ENCODE results near the gene HIPK2. TPM values are rescaled to one million over a fixed set of nuclear protein-coding genes. Genes with fewer than 3 reads are reported as not detected.

Gene HIPK2
- total and polyA plus RNA-seq, 10 of the 15 experiments (the other 5 are each of a cell fraction or from before 2014, with no cell fraction given): 1.7 to 39.0 (median 9.4) TPM

GRCh38 chr7:139821349-139822105, 43.7 kb upstream of the HIPK2 start:
- ChIA-PET RAD21 (ENCODE audit: unreplicated experiment) (no interaction called here), SMC1A (ENCODE audit: uncharacterized antibody, unreplicated experiment) (interaction anchor here (1.1 to 2.0 kb wide), 2 partner anchors 10 to 43 kb away, joined by 3 to 10 read pairs; no protein-coding TSS in a partner anchor), POLR2A (no interaction called here), CTCF (interaction anchor here (3.7 kb wide), 1 partner anchor 176 kb away, joined by 22 read pairs; no protein-coding TSS in a partner anchor)
- Histone ChIP-seq H4K20me1 (ENCODE audit: control insufficient read depth, insufficient read depth) (no peaks in the 10 kb centered on the region), H3K9me3 (replicated peaks; ENCODE audit: control insufficient read depth, insufficient read depth, low read length) (no peaks in the 10 kb centered on the region; the same call in 2 of the 3 replicates), H3K79me2 (ENCODE audit: control insufficient read depth, insufficient read depth, low read length) (no peaks in the 10 kb centered on the region), H3K4me2 (ENCODE audit: control insufficient read depth, insufficient read depth) (no peak overlapping the region), H3K27ac (ENCODE audit: control insufficient read depth, insufficient read depth) (no peak overlapping the region), H2AFZ (ENCODE audit: control insufficient read depth, low read depth, low read length) (no peak overlapping the region), H3K4me1 (ENCODE audit: control insufficient read depth, insufficient read depth, low read length) (no peaks in the 10 kb centered on the region), H3K9ac (ENCODE audit: control insufficient read depth, insufficient read depth, low read length) (no peak overlapping the region), H3K27me3 (replicated peaks in 1 of 2; ENCODE audit: control insufficient read depth in 2 of 2, insufficient read depth in 2 of 2, low read length in 1 of 2) (peaks cover 0 to 1% of the 10 kb centered on the region in 2 experiments; a peak in 2 of 4 replicates), H3K36me3 (ENCODE audit: control insufficient read depth in 2 of 2, insufficient read depth in 2 of 2, low read length in 1 of 2) (no peaks in the 10 kb centered on the region), H3K4me3 (no peak overlapping the region)
- FAIRE-seq (no peak), ATAC-seq (no peak), DNase-seq (ENCODE audit: low read depth, low spot score) (no peak)
- intact Hi-C loops (cut with micrococcal nuclease; ENCODE audit: unreplicated experiment) (no loop called here), in situ Hi-C loops (cut with MboI) (no loop called here)
- no TSS peak for BruUV-seq (replicated peaks)
- TF ChIP-seq MXI1 (IDR thresholded peaks at IDR 0.05; ENCODE audit: low read depth, low read length): no peak
- TF ChIP-seq CTCF (IDR thresholded peaks at IDR 0.05 in 2 of 3, conservative IDR thresholded peaks at IDR 0.05 in 1 of 3; ENCODE audit: control insufficient read depth in 2 of 3, extremely low read depth in 1 of 3, insufficient read depth in 1 of 3, low read depth in 3 of 3, low read length in 3 of 3): no peak
- no peak for TF ChIP-seq USF1 (IDR thresholded peaks at IDR 0.05; ENCODE audit: borderline replicate concordance, extremely low read length, insufficient read depth, low read depth, low read length)
- no peak for TF ChIP-seq NFIC (IDR thresholded peaks at IDR 0.05; ENCODE audit: low read depth, low read length)
- WGBS (ENCODE audit: insufficient coverage, insufficient replicate concordance, low lambda C conversion rate, missing lambda C conversion rate): 59% methylated on average over 14 of the region's 14 CpGs

Measured in GM12878 (cell line).